K562 (cell line): ENCODE data around the gene PTP4A2. TPM values are rescaled to one million over a fixed set of nuclear protein-coding genes. Genes with fewer than 3 reads are reported as not detected.

Experiments used
- ATAC-seq: fragments of 200-7000 bp; cut with Tn5 transposase; 3 replicates; pipeline ENCODE4 v1.9.1; 2020; ENCODE audit warnings: moderate library complexity
- BruUV-seq: library from RNA; stranded (reverse); fragments of 400-500 nt; replicated peaks from 2 replicates; lab custom pipeline; 2021; lab: Mats Ljungman, UMichigan
- CTCF ChIA-PET: fragments of 300-600 bp; formaldehyde crosslinking; extraction: SDS; loops from one replicate; lab custom pipeline; 2021; ENCODE audit warnings: low intra/inter-chr PET ratio; lab: Yijun Ruan, JAX
- POLR2A ChIA-PET: fragments of 300-600, 350-650 bp; sonication (Branson Sonifier 250); formaldehyde crosslinking; extraction: SDS; loops from one replicate; lab custom pipeline; 2021; ENCODE audit warnings: antibody characterized with exemption, inconsistent platforms; lab: Yijun Ruan, JAX
- DNase-seq, 4 experiments: peaks; one replicate each; pipeline versions ENCODE4 v3.0.0 to v3.0.0-alpha.2; 2011 to 2018; ENCODE audit warnings: low spot score in 3 of 4, mixed read lengths in 3 of 4; ENCODE audit errors: extremely low read depth in 1 of 4
- FAIRE-seq: peaks from 2 replicates; lab custom pipeline; 2011; peaks lifted over from hg19 to GRCh38; lab: Jason Lieb, UNC
- H2AFZ ChIP-seq: 2 replicates; pipeline ENCODE4 v1.6.0; 2011; ENCODE audit warnings: low read depth, low read length, control low read depth, inconsistent platforms
- H3K27ac ChIP-seq: fragments of 200-600 bp; 3 replicates; pipeline ENCODE4 v1.8.0; 2011; ENCODE audit warnings: low read depth, mild to moderate bottlenecking, control low read depth, inconsistent platforms, low read length, moderate library complexity, mixed read lengths; ENCODE audit errors: extremely low read depth
- H3K27me3 ChIP-seq, 2 experiments: fragments of 300-600 bp in 1 of 2; 2 replicates in 1 of 2; 3 replicates in 1 of 2; pipeline versions ENCODE4 v1.6.0 to v1.8.0; 2011; ENCODE audit warnings: inconsistent platforms in 2 of 2, low read length in 2 of 2, mild to moderate bottlenecking in 1 of 2, mixed read lengths in 1 of 2, moderate library complexity in 1 of 2; ENCODE audit not compliant: control insufficient read depth in 2 of 2, insufficient read depth in 2 of 2
- H3K36me3 ChIP-seq: fragments of 300-600 bp; 3 replicates; pipeline ENCODE4 v1.8.0; 2011; ENCODE audit warnings: mild to moderate bottlenecking, low read length, inconsistent platforms; ENCODE audit not compliant: control insufficient read depth, insufficient read depth
- H3K4me1 ChIP-seq, 2 experiments: fragments of 200-600 bp in 1 of 2; replicated peaks in 1 of 2; 2 replicates in 1 of 2; 3 replicates in 1 of 2; pipeline versions ENCODE4 v1.5.1 to v1.8.0; 2011; ENCODE audit warnings: inconsistent platforms in 2 of 2, low read length in 2 of 2, mild to moderate bottlenecking in 1 of 2, mixed read lengths in 1 of 2, moderate library complexity in 1 of 2; ENCODE audit not compliant: control insufficient read depth in 2 of 2, insufficient read depth in 2 of 2
- H3K4me2 ChIP-seq: 2 replicates; pipeline ENCODE4 v1.6.1; 2011; ENCODE audit warnings: low read length, control low read depth, inconsistent platforms, mixed read lengths; ENCODE audit not compliant: insufficient read depth
- H3K4me3 ChIP-seq: fragments of 200-600 bp; sonication (generic), shearing (Covaris generic); 2 replicates; pipeline ENCODE4 v1.5.1; 2016; ENCODE audit warnings: control low read depth, inconsistent platforms
- H3K79me2 ChIP-seq: fragments of 200-600 bp; 3 replicates; pipeline ENCODE4 v1.8.0; 2011; ENCODE audit warnings: low read length, inconsistent platforms; ENCODE audit not compliant: control insufficient read depth, insufficient read depth
- H3K9ac ChIP-seq, 2 experiments: 2 replicates each; pipeline versions ENCODE4 v1.6.0 to v1.6.1; 2011; ENCODE audit warnings: low read depth in 2 of 2, low read length in 2 of 2, control low read depth in 1 of 2, inconsistent platforms in 1 of 2, mild to moderate bottlenecking in 1 of 2, mixed read lengths in 1 of 2; ENCODE audit not compliant: insufficient read depth in 1 of 2
- H3K9me1 ChIP-seq: one replicate; pipeline ENCODE4 v1.6.0; 2011; ENCODE audit warnings: inconsistent platforms, mild to moderate bottlenecking, low read length, moderate library complexity; ENCODE audit not compliant: control insufficient read depth, insufficient read depth
- H3K9me3 ChIP-seq: replicated peaks from 2 replicates; pipeline ENCODE4 v1.5.1; 2011; ENCODE audit warnings: low read depth, low read length, inconsistent platforms; ENCODE audit not compliant: control insufficient read depth, insufficient read depth
- H4K20me1 ChIP-seq: replicated peaks from 2 replicates; pipeline ENCODE4 v1.6.1; 2011; ENCODE audit warnings: low read length, inconsistent platforms, mixed read lengths; ENCODE audit not compliant: control insufficient read depth, insufficient read depth
- C11orf30 ChIP-seq: fragments of 450-650 bp; IDR thresholded peaks from 2 replicates; pipeline ENCODE4 v1.6.1; 2016; ENCODE audit warnings: low read depth, mild to moderate bottlenecking
- CEBPB ChIP-seq: fragments of 450-650 bp; IDR thresholded peaks from 2 replicates; pipeline ENCODE4 v1.6.1; 2016; ENCODE audit warnings: missing genetic modification characterization, missing compliant biosample characterization
- CREM ChIP-seq: IDR thresholded peaks from 2 replicates; pipeline ENCODE4 v1.6.1; 2014; ENCODE audit warnings: antibody characterized with exemption, low read depth
- EP300 ChIP-seq: IDR thresholded peaks from 2 replicates; pipeline ENCODE4 v1.6.1; 2012; ENCODE audit warnings: low read length, improper control_type of control experiment
- GABPB2 ChIP-seq: fragments of 250-450 bp; sonication (Bioruptor Pico); conservative IDR thresholded peaks from 2 replicates; pipeline ENCODE4 v1.5.1; 2021; ENCODE audit warnings: mild to moderate bottlenecking
- HCFC1 ChIP-seq: IDR thresholded peaks from 2 replicates; pipeline ENCODE4 v1.6.1; 2012; ENCODE audit warnings: low read depth, low read length, improper control_type of control experiment
- HMG20A ChIP-seq: fragments of 450-650 bp; formaldehyde crosslinking; conservative IDR thresholded peaks from 2 replicates; pipeline ENCODE4 v1.4.0; 2020; ENCODE audit warnings: mild to moderate bottlenecking, mixed read lengths
- HNRNPL ChIP-seq: fragments of 200-400 bp; formaldehyde crosslinking; IDR thresholded peaks from 2 replicates; pipeline ENCODE4 v1.6.1; 2017; ENCODE audit warnings: low read depth, mild to moderate bottlenecking, low read length
- IFI16 ChIP-seq: fragments of 250-450 bp; sonication (Bioruptor Pico); IDR thresholded peaks from 2 replicates; pipeline ENCODE4 v2.1.2; 2022; ENCODE audit warnings: mild to moderate bottlenecking, inconsistent platforms
- L3MBTL2 ChIP-seq: fragments of 450-650 bp; IDR thresholded peaks from 2 replicates; pipeline ENCODE4 v1.6.1; 2016; ENCODE audit warnings: mild to moderate bottlenecking, moderate library complexity
- MTF1 ChIP-seq: fragments of 250-450 bp; sonication (Bioruptor Pico); IDR thresholded peaks from 2 replicates; pipeline ENCODE4 v1.9.0; 2021; ENCODE audit warnings: moderate library complexity, mild to moderate bottlenecking, inconsistent platforms, borderline replicate concordance
- MYC ChIP-seq, 2 experiments: fragments of 250-450 bp in 1 of 2; sonication (Bioruptor Pico) in 1 of 2; IDR thresholded peaks; 2 replicates each; pipeline versions ENCODE4 v1.5.1 to v1.6.1; 2012 to 2021; ENCODE audit warnings: low read depth in 2 of 2, borderline replicate concordance in 1 of 2, improper control_type of control experiment in 1 of 2, low read length in 1 of 2, mild to moderate bottlenecking in 1 of 2, moderate library complexity in 1 of 2
- RFX5 ChIP-seq: IDR thresholded peaks from 2 replicates; pipeline ENCODE4 v1.6.1; 2011; ENCODE audit warnings: low read depth, mild to moderate bottlenecking, improper control_type of control experiment, low read length
- SMAD1 ChIP-seq: fragments of 150-350 bp; IDR thresholded peaks from 2 replicates; pipeline ENCODE4 v1.6.1; 2014; ENCODE audit warnings: low read length, low read depth; ENCODE audit not compliant: partially characterized antibody
- SMARCA4 ChIP-seq: fragments of 450-650 bp; IDR thresholded peaks from 2 replicates; pipeline ENCODE4 v1.6.1; 2016
- SREBF2 ChIP-seq: sonication (generic); formaldehyde crosslinking; IDR thresholded peaks from 2 replicates; pipeline ENCODE4 v1.4.0; 2020; ENCODE audit warnings: mild to moderate bottlenecking, missing genetic modification reagents
- ZNF282 ChIP-seq: sonication (generic); formaldehyde crosslinking; IDR thresholded peaks from 2 replicates; pipeline ENCODE4 v1.8.1; 2023; ENCODE audit warnings: missing genetic modification reagents
- ZNF347 ChIP-seq: fragments of 450-650 bp; formaldehyde crosslinking; IDR thresholded peaks from 2 replicates; pipeline ENCODE4 v1.4.0; 2020; ENCODE audit warnings: low read depth, mild to moderate bottlenecking, moderate library complexity
- WGBS: fragments of 100-300 bp; shearing (Covaris generic); methylation state at CpG from one replicate; pipeline ENCODE4 v1.1.6; 2016; ENCODE audit warnings: low coverage, mixed read lengths; ENCODE audit not compliant: insufficient coverage; ENCODE audit errors: missing lambda C conversion rate; 5-methylcytosine and 5-hydroxymethylcytosine counted together
- in situ Hi-C: fragments of 300-500 bp; cut with MboI; formaldehyde crosslinking; loops from 4 replicates; pipeline ENCODE4 v1.15.0; 2018; ENCODE audit warnings: inconsistent platforms, mixed read lengths
- intact Hi-C: fragments of 100-400 bp; cut with micrococcal nuclease; formaldehyde crosslinking; loops from 2 replicates; pipeline ENCODE4 v1.14.2; 2022
- polyA plus RNA-seq, 8 experiments: library from polyadenylated mRNA; depleted of rRNA in 4 of 8; stranded (reverse) in 5 of 8; unstranded in 3 of 8; fragments of >200 nt; fragmentation: Nextera tagmentation in 2 of 8; fragmentation: Illumina TruSeq in 1 of 8; extraction: Ambion mirVana in 2 of 8; extraction: Trizol in 1 of 8; gene quantifications; 2 replicates each; pipeline versions ENCODE4 v1.2.1 to v1.2.3, GENCODE V29; 2011 to 2014; ENCODE audit warnings: inconsistent platforms in 1 of 8, missing spikeins in 1 of 8
- total RNA-seq, 7 experiments: library from RNA; depleted of rRNA in 6 of 7; stranded (reverse); fragments of >200 nt in 6 of 7; fragmentation: Illumina TruSeq in 2 of 7; extraction: Trizol in 2 of 7; gene quantifications; 2 replicates each; pipeline versions ENCODE4 v1.2.1 to v1.2.3, GENCODE V29; 2011 to 2021; ENCODE audit warnings: low replicate concordance in 1 of 7
- TF ChIP-seq, protein P1 (sequence below): sonication (generic); formaldehyde crosslinking; IDR thresholded peaks from 2 replicates; pipeline ENCODE4 v1.8.1; 2023; ENCODE audit warnings: mild to moderate bottlenecking, missing genetic modification reagents
- TF ChIP-seq, protein P2 (sequence below): fragments of 250-450 bp; sonication (Bioruptor Pico); IDR thresholded peaks from 2 replicates; pipeline ENCODE4 v1.8.0; 2021; ENCODE audit warnings: moderate library complexity, mild to moderate bottlenecking, inconsistent platforms

The PTP4A2 gene
- total and polyA plus RNA-seq, 9 of the 15 experiments (the other 6 are each of a cell fraction or from before 2014, with no cell fraction given), result 197 to 870 (median 480) TPM

DNA sequence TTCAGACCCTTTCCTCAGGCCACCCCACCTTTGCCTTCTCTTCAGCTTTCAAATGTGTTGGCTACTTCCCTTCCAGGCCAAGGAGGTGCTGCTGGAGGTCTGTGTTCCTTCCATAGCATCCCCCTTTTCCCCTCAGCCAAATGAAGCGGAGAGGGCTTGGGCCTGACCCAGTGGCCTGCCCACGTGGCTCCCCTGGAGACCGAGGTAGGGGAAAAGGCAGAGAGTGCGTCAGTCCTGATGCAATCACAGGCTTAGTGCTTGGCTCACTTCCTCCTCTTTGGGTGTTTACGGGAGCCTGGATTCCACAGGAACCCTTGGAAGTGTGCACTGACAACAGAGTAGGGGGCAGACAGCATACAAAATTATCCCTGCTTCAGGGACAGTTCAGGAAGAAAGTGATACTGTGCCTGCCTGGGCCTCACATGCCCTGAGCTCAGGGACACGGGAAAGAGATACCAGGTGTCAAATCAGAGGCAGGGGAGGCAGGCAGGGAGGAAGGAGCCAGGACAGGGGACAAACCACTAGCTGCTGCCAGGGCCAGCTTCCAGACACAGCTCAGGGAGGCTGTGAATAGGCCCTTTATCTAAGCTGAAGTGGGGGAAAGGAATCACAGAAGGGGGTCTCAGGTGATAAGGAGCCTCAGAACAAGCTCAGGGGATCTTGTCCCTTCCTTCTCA, 16.6 kb upstream of the PTP4A2 start:
- Histone ChIP-seq H3K9me3 (no peaks in the 10 kb centered on the region), H3K27me3 (no peaks in the 10 kb centered on the region), H3K4me1 (peaks cover 43 to 52% of the 10 kb centered on the region in 2 experiments), H3K79me2 (peaks cover 7% of the 10 kb centered on the region; the same call in 2 of the 3 replicates), H4K20me1 (no peaks in the 10 kb centered on the region), H3K36me3 (no peaks in the 10 kb centered on the region), H3K27ac (peak overlapping the region; percentile 88), H3K4me3 (no peak overlapping the region), H3K9ac (peak overlapping the region; percentile 70 to 85), H2AFZ (peak overlapping the region; percentile 92), H3K9me1 (no peaks in the 10 kb centered on the region), H3K4me2 (peak overlapping the region; percentile 60)
- in situ Hi-C loops (no loop called here), intact Hi-C loops (loop anchor here (10.0 kb wide), 1 partner anchor 310 kb away; the partner anchor contains the start of gene PEF1)
- ATAC-seq, result peak; percentile 70
- no TSS peak for BruUV-seq
- POLR2A ChIA-PET, result interaction anchor here (0.6 to 5.7 kb wide), 19 partner anchors 7 to 1811 kb away, joined by 3 to 132 read pairs (median 4); partner anchors contain the start of gene PTP4A2
- WGBS, result 5% methylated on average over 6 of the region's 6 CpGs
- CTCF ChIA-PET, result interaction anchor here (0.7 kb wide), 1 partner anchor 27 kb away, joined by 3 read pairs; no protein-coding TSS in a partner anchor
- DNase-seq, result peak; percentile 65 to 84 (median 70)
- FAIRE-seq, result peak; percentile 54
- TF ChIP-seq GABPB2 (CRISPR knock-in tag), result no peak
- TF ChIP-seq HCFC1, result peak; percentile 47
- peak; percentile 99 for TF ChIP-seq MYC (IDR thresholded peaks at IDR 0.05; ENCODE audit: low read depth, low read length)
- TF ChIP-seq MYC (CRISPR knock-in tag; IDR thresholded peaks at IDR 0.05; ENCODE audit: borderline replicate concordance, low read depth), result peak; percentile 85
- 0 out of 2 replicates have a peak, but pooled peaks have one; percentile 11 for TF ChIP-seq IFI16 (CRISPR knock-in tag)
- no peak for TF ChIP-seq SREBF2 (CRISPR knock-in tag)
- TF ChIP-seq ZNF282 (CRISPR knock-in tag), result no peak
- no peak for TF ChIP-seq HNRNPL
- no peak for TF ChIP-seq MTF1
- TF ChIP-seq C11orf30, result no peak
- TF ChIP-seq SMARCA4, result peak; percentile 75
- TF ChIP-seq CEBPB (tag), result peak; percentile 97
- peak; percentile 69 for TF ChIP-seq EP300
- TF ChIP-seq CREM, result peak; percentile 93
- no peak for TF ChIP-seq ZNF347
- TF ChIP-seq RFX5, result no peak
- TF ChIP-seq SMAD1, result peak; percentile 34
- TF ChIP-seq, protein P1, sequence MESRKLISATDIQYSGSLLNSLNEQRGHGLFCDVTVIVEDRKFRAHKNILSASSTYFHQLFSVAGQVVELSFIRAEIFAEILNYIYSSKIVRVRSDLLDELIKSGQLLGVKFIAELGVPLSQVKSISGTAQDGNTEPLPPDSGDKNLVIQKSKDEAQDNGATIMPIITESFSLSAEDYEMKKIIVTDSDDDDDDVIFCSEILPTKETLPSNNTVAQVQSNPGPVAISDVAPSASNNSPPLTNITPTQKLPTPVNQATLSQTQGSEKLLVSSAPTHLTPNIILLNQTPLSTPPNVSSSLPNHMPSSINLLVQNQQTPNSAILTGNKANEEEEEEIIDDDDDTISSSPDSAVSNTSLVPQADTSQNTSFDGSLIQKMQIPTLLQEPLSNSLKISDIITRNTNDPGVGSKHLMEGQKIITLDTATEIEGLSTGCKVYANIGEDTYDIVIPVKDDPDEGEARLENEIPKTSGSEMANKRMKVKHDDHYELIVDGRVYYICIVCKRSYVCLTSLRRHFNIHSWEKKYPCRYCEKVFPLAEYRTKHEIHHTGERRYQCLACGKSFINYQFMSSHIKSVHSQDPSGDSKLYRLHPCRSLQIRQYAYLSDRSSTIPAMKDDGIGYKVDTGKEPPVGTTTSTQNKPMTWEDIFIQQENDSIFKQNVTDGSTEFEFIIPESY (CRISPR knock-in tag), result peak; percentile 55; the same call in 1 of the 2 replicates
- TF ChIP-seq HMG20A (CRISPR knock-in tag), result no peak
- TF ChIP-seq, protein P2, sequence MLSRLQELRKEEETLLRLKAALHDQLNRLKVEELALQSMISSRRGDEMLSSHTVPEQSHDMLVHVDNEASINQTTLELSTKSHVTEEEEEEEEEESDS (CRISPR knock-in tag), result no peak
- TF ChIP-seq L3MBTL2, result peak; percentile 99
